GM21529 (cell line): Measurements from ENCODE around the gene CDHR1.

Experiments
- ATAC-seq: cut with Tn5 transposase; IDR thresholded peaks from one replicate; pipeline ENCODE4 v1.9.1; 2021; ENCODE audit not compliant: unreplicated experiment

Gene CDHR1

DNA sequence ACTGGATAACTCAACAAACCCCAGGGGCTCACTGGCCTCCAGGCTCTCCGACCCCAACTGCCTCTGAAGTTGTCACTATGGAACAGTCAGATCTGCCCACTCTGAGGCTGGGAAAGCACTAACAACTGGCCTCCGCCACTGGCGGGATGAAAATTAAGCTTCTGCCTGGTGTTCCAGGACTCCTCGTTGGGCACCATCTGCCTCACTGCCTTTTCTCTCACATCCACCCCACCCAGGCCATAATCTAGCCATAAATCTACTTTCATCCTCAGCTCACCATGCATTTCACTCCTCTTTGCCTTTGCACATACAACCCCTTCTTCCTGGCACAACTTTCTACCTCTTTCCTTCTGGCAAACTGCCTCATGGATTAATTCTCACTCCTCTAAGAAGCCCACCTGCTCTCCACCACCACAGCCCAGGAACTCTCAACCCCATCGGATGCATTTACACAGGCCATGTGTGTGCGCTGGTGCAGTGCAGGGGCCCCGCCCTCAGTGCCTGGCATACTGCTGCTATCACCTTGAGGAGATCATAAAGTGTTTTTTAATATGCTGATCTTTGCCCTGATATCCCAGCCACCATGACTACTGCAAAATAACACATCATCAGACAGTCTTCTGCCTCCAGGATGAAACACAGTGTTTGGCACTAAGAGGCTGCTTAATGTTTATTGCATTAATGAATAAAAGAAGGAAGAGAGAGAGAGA is 4.0 kb downstream of the CDHR1 start:
- no peak for ATAC-seq

DNA sequence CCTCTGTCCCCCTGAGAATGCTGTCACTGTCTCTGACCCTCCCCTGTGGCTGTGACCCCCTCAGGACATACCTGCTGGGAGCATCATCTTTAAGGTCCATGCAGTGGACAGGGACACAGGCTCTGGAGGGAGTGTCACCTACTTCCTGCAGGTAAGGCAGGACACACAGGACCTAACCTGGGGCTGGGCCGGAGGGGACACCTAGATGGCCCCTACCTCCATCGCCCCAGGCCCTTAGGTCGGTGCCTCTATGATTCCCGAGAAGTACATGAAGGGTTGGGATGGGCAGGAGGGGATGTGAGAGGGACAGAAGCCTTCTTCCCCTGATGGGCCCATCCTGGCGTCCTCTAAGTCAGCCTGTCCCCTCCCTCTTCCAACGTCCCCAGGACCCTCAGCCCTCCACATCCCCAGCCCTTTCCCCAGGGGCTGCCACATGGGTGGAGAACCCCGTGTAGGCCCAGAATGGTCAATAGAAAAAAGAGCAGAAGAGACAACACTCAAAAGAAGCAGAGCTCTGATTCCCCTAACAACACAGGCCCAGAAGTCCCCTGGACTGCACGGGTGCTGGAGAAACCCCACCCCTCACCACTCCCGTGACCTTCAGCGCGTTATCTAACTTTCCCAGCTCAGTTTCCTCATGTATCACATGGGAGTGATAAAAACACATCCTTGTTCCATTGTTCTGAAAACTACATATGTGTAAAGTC is 6.4 kb downstream of the CDHR1 start:
- no peak for ATAC-seq

DNA sequence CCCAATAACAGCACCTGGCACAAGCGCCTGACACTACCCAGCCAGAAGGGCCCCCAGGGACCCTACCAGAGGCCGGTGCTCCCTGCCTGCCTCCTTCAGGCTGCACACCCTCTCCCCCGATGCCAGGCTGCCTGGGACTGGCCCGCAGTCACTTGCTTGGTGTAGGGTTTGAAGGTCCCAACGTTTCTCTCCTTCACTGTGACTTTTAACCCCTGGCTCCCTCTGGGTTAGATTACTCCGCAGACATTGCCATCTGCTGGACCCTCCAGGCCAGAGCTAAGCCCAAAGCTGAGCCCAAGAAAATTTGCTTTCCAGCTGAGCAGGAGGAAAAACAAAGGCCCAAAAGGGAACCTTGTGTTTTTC is 6.9 kb downstream of the CDHR1 start:
- ATAC-seq = no peak

DNA sequence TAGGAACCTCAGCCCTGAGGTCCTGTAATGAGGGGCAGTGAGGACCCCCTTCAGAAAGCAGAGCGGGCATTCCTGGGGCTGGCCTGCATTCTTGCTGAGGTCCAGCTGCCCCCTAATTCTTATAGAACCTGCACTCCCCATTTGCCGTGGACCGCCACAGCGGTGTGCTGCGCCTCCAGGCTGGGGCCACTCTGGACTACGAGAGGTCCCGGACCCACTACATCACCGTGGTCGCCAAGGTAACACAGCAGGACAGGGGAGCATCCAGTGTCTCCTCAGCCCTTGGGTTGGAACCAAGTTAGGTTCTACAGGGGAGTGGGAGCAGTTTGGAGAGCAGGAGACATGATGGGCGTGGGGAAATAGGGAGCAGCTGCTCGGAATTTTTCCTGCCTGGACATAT is 7.3 kb downstream of the CDHR1 start:
- ATAC-seq = no peak

DNA sequence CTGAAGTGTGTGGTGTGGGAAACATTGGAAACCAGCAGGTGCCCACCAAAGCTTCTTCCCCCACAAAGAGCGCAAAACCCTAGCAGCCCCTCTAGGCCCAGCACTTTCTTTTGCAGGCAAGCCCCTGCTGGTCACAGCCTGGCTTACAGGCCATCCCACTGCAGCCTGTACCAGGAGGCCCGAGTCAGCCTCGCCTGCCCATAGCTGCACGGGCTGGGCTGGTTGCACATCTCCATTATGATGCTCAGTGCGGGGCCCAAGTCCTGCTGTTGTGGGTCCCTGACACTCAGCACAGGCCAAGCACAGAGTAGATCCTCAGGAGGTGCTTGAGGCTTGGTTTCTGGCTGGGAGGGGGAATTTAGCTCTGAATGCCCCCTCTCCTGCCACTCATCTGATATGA is 8.0 kb downstream of the CDHR1 start:
- ATAC-seq = no peak

DNA sequence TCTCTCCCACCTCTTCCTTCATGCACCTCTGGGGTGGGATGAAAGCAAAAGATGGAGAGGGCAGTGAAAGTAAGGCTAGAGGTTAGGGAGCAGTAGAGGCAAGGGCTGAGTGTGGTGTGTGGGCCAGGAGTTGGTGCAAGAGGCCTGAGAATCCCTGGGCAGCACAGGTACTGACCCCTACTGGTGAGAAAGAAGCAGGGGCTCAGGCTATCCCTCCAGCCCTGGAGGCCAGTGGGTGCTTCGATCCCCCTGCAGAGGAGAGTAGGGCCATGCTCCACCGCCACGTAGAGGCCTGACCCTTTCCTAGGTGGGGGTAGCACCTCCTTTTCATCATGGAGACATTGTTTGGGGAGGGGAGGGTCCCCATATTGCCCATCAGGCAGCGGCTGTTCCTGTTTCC is 9.8 kb downstream of the CDHR1 start:
- ATAC-seq = peak; percentile 72

DNA sequence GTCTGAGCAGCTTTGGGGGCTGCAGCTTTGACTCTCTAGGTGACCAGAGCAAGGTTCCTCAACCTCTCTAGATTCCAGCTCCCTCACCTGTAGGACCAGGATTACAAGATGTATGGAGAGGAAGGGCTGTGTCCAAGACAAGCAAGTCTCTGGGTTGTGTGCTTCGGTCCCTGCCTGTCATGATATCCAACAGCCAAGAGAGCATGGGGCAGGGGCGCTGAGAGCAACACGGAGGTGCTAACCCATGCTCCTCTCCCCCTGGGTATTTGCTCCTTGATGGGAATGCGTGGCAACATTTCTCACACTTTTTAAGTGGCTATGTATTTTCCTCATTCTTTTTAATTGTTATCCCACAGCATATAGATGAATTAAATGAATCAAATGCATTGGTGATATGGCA is 10.3 kb downstream of the CDHR1 start:
- no peak for ATAC-seq

DNA sequence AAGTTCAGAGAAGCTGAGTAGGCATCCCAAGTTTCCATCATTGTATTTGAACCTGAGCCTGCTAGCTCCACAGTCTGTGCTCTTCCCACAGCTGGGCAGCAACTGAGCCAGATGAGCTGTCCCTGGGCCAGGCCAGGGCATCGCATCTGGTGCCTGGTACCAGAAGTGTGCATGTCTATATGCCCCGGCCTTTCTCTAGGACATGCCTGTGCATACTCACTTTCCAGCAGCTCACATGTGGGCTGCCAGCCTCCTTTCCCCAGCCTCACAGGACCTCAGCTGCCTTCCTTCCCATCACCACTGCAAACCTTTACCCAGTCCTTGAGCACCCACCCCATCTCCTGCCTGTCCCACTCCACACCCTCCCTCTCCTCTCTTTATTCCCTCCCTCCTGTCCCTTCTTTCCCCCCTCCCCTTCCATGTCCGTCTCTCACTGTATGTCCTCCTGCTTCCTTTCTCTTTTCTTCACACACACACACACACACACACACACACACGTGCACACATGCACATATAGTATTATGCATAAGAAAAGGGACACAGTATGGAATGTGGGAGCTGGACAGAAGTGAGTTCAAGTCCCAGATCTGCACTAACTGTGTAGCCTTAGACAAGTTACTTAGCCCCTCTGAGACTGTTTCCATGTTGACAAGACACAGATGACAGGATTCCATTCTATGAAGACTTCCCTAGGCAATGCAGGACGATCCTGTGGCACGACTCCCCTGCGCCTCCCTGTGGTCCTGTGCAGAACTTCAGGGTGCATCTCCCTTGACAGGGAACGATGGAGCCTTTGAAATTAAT is 10.9 kb downstream of the CDHR1 start:
- ATAC-seq = peak; percentile 80

DNA sequence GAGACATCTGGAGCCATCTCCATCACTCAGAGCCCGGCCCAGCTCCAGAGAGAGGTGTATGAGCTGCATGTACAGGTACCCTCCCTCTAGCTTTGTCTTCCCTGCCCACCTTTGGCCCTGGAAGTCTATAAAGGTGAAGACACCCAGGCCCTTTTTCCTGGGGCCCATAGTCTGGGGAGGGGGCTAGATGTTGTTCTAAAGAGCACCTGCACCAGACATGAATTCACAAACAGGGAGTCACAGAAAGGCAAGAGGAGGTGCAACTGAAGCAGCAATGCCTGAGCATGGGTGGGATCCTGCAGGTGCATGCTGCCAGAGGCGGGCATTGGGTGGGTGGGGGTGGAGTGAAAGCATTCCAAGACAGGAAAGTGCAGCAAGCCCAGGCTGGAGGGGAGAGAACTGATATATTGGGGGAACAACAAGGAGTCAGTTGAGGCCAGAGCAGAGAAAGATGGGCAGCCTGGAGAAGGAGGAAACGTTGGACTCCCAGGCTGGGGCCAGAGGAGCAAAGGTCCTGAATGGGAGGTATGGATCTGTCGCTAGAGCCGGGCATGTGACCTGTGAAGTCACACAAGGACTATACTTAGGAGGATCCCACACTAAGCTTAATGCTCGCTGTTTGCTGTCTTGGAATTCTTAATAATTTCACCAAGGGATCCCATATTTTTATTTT is 11.7 kb downstream of the CDHR1 start:
- no peak for ATAC-seq

DNA sequence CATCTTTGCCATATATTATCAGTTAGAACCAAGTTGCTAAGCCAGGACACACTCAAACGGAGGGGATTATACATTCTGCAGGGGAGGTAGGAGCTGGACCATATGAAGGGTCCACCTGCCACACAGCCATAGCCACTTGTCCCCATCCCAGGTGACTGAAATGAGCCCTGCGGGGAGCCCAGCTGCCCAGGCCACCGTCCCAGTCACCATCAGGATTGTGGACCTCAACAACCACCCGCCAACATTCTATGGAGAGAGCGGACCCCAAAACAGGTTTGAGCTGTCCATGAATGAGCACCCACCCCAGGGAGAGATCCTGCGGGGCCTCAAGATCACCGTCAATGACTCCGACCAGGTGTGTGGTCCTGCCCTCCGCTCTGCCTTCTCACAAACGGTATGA is 13.7 kb downstream of the CDHR1 start:
- ATAC-seq = no peak

DNA sequence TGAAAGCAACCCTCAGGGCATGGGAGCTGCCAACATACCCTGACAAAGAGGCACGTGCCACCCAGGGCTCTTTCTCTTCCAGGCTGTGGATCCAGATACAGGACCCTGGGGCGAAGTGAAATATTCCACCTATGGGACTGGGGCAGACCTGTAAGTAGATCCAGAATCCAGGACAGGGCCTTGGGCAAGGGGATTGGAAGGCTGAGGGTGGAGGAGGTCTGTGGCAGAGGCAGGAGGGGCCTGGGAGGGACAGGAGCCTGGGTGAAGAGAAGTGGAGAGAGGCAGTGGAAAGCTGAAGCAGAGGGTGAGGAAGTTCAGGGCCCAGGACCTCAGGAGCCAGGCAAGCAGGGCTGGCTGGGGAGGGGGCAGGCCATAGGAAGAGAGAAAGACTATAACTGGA is 17.2 kb downstream of the CDHR1 start:
- no peak for ATAC-seq

DNA sequence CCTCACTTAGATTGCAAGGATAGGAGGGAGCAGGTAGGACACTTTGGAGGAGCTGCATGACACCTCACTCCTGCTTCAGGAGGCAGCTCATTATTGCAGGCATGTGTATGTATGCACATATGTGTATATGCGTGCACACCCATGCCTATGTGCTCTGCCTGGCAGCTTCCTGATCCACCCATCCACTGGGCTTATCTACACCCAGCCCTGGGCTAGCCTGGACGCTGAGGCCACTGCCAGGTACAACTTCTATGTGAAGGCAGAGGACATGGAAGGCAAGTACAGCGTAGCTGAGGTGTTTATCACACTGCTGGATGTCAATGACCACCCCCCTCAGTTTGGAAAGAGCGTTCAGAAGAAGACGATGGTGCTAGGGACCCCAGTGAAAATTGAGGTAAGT is 17.7 kb downstream of the CDHR1 start:
- ATAC-seq = no peak

DNA sequence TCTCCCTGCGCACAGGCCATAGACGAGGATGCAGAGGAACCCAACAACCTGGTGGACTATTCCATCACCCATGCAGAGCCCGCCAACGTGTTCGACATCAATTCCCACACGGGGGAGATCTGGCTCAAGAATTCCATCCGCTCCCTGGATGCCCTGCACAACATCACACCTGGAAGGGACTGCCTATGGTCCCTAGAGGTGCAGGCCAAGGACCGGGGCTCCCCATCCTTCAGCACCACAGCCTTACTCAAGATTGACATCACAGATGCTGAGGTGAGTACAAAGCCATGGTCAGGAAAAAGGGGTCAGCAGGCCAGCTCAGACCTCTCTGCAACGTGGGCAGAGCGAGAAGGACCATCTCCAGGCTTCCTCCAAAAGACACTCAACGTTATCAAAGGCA is 18.7 kb downstream of the CDHR1 start:
- no peak for ATAC-seq

DNA sequence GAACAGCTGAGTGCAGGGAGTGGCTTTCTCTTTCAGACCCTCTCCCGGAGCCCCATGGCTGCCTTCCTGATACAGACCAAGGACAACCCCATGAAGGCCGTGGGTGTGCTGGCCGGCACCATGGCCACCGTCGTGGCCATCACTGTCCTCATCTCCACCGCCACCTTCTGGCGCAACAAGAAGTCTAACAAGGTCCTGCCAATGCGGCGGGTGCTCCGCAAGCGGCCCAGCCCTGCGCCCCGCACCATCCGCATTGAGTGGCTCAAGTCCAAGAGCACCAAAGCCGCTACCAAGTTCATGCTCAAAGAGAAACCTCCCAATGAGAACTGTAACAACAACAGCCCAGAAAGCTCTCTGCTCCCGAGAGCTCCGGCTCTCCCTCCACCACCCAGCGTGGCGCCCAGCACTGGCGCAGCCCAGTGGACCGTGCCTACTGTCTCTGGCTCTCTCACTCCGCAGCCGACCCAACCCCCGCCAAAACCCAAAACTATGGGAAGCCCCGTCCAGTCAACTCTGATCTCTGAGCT is 19.8 kb downstream of the CDHR1 start:
- no peak for ATAC-seq

DNA sequence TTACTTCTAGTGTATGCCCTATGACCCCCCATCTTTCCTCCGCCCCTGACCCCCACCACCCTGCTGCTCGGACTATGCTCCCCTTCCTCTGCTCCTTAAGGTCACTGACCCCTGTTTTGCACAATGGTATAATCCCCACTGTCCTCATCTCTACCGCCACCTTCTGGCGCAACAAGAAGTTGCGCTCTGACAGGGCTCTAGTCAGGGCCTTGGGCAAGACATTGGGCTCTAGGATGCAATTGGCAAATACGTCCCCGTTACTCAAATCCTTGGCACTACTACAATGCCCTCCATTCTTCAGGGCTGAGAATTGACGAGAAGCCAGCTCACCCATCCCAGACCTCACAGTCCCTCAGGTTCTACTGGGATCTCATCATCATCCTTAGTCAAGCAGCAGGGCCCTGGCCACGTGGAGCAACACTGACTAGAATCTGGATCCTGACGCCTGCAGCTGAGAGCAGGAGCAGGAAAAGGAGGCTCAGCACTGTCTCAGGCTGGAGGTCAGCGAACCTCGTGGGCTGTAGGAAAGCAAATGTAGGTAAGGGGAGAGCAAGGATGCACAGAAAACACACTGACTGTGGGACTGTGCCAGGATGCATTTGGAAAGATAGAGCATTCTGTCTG is 20.4 kb downstream of the CDHR1 start:
- ATAC-seq = peak; percentile 90

DNA sequence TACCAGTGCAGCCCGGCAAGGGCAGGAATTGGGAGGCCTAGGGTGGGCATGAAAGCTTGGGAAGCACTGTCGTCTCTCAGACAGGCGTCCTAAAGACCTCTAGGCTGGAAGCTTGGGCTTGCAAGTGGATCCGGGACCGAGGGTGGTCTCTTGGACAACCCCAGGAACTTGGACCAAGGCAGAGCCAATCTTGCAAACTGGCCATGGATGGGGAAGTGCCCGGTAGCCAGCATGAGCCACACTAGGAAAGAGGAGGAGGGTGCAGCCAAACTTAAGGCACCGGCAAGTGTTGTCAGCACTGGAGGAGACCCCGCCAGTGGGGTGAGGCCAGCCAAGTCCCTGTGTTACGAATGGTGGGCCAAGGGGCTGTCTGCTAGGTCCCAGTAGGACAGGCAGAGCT is 22.5 kb downstream of the CDHR1 start:
- no peak for ATAC-seq

DNA sequence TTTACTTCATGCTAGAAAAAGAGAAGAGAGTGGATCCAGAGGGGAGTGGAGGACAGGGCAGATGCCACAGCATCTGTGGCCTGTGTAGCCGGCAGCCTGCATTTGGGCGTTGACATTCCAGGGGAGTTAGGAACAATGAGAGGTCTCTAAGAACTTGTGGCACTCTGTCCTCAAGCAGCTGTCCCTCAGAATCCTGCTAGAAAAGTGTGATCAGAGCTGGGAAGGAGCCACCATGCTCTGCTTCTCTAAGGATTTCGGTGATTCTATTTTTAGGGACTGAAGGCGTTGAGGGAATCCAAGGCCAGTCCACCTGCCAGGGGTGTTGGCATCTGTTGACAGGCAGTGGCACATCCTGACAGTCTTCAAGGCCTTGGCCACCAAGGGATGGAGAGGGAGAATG is 23.4 kb downstream of the CDHR1 start:
- no peak for ATAC-seq

DNA sequence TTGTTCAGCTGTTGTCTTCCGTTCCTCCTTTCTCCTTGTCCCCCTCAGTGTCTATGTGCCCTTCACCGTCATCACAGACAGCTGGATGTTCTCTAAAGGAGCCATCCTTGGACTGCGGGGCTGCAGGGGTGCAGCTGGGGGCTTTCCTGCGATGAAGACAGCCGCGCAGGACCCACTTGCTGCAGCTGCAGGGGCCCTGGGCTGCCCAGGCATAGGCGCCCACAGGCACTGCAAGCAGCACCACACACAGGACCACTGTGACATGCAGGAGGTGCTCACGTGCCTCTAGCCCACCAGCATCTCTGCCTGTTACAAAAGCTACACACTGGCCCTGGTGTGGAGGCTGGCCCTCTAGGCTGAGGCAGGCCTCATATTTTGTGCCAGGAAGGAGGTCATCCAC is 27.6 kb downstream of the CDHR1 start:
- no peak for ATAC-seq

DNA sequence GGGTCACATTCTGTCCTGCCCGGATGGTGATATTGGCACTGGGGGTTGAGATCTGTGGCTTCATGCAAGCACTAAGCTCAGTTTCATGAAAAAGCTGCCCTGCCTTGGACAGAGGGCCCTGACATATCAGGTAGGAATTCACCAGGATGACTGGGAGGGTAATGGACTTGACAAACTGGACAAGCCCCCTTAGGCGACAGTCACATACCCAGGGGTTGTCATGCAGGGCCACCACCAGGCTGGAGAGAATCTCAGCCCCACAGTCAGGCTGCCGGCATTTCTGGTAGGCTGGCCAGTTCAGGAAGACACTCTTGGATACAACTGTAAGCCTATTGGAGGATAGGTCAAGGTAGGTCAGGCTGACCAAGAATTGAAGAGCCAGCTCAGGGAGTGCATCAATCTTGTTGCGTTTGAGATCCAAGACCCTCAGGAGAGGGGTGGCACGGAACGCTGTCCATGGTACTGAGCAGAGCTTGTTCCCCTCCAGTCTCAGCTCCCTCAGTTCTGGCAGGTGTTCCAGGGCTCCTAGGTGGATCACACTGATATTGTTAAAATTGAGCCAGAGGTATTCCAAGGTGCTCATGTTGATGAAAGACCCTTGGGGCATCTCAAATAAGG is 30.2 kb downstream of the CDHR1 start:
- ATAC-seq = no peak

DNA sequence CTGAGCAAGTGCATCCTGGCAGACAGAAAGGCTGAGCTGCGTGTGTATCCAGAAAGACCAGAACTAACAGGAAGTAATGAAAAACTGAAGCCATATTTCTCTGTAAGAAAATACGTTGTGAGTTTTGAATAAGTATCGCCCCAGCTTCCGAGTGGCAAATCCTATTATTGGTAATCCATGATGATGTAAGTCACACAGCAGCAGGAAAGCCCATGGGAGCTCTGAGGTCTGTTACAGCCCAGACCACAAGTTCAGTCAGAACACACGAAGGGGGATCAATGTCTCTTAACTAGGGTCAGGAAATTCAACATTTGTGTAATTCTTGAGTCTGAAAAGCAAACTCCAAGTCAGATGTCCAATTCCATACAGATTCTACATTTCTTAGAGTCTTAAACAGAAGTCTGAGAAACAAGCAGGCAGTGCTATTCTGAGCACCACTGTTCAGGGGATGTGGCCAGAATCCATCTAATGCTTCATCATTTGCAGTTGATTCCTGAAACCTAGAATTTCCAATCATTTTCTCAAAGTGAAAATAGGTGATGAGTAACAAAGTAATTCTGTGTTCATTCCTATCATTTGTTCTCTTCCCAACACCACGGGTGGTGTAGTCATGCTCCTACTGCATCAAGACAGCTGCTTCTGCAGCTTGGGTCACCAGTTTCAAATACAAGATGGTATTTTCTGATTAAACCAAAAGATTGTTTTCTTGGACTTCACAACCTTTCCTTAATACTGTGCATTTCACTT is 31.3 kb downstream of the CDHR1 start, which contains the start of gene LRIT2:
LRIT2 (minus strand) TSS at position 118 of the 747 bp plus-strand sequence; CDS start at position 94, 24 bp downstream.
- ATAC-seq = no peak
